Glomerular endothelial cell (primary cell): ENCODE measurements around the gene CNTNAP3B. TPM values are rescaled to one million over a fixed set of nuclear protein-coding genes. Genes with fewer than 3 reads are reported as not detected.
"Not testable (repeated sequence)": the region's sequence is repeated elsewhere in the genome, so short reads cannot be mapped to it uniquely, and the experiment has no call there.

ENCODE experiments used
- DNase-seq: peaks from one replicate; pipeline ENCODE4 v3.0.0-alpha.2; 2011; ENCODE audit warnings: low read depth, low spot score; ENCODE audit errors: extremely low read depth
- total RNA-seq: library from RNA; depleted of rRNA; stranded (reverse); fragments of >200 nt; gene quantifications from 2 replicates; pipeline ENCODE4 v1.2.3, GENCODE V29; 2015

Gene CNTNAP3B
- total RNA-seq, 1 donor from 2014 or later: 51.5 TPM

DNA sequence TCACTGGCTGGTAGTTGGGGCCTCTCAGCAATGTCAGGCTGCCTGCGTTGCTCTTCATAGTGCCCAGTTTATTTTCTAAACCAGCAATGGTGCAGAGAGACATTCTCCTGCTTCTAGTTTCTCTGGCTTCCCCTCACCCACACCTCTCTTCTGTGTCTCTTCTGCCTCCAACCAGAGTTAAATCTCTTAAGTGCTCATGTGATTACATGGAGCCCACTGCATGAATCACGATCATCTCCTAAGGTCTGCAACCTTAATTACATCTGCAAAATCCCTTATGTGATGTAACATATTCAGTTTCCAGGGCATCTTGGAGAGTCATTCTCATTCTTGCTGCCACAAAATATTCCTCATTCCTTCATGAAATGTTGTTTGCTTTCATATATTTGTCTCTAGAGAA lies 149.0 kb downstream of the CNTNAP3B start:
- not testable (repeated sequence) for DNase-seq

DNA sequence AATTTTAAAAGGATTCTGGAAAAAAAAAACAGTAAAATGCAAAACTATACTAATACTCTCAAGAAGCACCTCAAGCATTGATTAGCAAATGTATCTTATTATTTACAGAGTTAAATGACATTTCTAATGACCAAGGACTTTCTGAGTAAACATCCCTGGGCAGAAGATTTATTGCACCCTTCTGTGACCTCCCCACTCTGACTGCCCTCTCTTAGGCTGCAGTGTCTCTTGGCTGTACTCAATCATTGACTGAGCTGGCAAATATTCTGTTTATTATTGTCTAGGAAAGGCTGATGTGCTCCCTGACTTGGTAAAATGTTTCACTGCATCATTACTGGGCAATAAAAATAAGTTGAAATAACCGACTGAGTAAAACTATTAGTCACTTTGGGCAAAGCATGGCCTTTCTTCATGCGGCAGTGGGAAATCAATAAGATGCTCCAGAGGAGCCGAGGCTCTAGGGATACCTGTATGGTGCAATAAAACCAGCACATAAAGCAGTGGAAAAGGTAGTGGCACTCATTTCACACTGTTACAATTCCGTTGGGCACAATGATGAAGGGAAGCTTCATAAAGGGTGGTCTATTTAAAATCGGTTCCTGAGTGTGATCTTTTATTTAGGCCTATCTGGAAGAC lies 151.1 kb downstream of the CNTNAP3B start:
- DNase-seq: not testable (repeated sequence)

DNA sequence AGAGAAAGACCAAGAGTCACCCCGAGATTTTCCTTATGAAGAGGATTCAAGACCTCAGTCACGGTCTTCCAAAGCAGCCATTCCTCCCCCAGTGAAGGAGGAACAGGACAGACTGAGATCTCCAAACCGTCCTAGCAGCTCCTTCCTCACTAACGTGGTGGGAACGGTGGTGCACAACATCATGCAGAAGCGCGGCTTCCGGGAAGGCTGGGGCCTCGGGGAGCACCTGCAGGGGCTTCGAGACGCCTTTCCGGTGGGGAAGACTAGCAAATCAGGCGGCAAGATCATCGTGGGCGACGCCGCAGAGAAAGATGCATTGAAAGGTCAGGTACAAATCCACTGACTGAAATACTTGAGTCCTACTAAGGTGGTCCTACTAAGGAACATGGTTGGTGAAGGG lies 154.3 kb downstream of the CNTNAP3B start:
- DNase-seq: not testable (repeated sequence)

DNA sequence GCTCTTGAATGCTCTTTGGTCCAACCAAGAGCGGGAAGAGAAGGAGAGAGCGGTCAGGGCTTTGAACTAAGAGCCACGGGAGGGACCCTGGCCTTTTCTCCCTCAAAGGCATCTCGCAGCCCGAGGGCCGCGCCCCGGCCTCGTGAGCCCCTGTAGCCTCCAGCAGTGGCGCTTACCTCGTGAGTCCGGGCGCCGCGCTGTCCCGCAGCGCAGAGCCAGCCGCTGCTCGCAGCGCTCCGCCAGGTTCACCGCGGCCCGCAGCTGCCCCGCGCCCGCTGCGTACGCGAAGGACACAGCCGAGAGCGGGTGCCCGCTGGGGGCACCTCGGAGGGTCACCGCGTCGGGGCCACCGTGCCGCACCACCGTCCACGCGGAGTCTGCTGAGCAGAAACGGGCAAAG lies 176.2 kb downstream of the CNTNAP3B start:
- not testable (repeated sequence) for DNase-seq

DNA sequence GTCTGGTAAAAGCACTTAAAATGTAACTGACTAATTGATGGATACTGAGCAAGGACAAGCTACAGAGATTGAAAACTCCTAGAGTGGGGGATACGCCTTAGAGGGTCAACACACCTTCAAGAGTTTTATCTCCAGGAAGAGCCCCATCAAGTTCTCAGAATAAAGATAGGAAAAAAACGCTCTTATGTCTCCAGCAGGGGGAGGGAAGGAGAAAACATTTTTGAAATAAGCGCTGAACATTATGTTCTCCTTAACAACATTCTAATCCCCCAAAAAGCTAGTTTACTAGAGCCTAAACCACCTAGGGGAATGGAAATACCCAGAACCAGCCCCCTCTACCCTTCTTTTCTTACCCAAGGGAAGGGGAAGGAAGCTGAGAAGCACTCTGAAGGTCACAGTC lies 187.5 kb downstream of the CNTNAP3B start:
- DNase-seq: not testable (repeated sequence)

DNA sequence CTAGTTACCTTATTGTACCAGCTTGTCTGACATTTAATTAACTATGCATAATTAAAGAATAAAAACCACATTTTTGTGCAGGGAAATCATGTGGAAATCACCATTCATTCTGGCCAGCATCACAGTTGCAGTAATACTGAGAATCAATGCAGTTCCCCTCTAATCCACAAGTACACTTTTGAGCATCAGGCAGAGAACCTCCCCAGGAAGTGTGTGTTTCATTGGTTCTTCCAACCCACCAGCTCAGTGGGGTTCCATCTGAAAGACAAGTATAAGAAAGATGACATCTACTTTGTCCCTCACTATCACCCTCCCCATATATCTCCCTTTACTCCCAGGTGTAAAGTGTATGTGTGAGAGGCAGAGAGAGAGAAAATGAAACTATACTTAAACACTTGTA lies 191.1 kb downstream of the CNTNAP3B start:
- not testable (repeated sequence) for DNase-seq

DNA sequence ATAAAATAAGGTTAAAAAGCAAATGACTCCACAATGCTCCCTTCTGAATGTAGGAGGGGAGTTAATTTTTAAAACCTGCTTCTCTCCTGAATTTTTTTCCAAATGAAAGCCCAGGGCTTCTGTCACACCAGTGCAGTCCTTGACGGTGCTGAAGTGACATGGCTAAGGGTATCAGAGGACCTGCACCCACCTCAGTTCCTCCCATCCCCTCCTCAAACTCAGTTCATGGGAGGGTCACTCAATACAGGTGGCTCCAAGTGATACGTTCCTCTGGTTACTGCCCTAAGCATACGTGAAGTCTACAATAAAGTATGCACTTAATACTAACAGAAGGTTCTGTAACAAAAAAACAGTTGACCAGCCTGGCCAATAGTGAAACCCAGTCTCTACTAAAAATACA lies 193.5 kb downstream of the CNTNAP3B start:
- DNase-seq: not testable (repeated sequence)

DNA sequence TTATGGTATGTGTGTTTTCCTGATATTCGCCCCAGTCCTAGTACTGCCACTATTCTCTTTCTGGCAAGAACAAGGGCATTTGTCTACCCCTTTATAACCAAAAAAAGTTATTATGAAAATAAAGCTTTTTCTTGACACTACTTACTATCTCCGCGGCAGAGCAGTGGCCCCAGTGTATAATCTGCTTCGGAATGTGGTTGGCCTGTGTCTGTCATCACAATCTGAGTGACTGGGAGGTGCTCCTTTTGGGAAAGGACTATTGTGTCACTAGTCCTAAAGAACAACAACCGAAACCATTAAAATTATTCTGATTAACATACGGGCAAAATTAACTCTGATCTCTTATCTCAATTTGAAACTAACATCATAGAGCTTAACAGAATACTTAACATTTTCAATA lies 200.1 kb downstream of the CNTNAP3B start:
- not testable (repeated sequence) for DNase-seq

DNA sequence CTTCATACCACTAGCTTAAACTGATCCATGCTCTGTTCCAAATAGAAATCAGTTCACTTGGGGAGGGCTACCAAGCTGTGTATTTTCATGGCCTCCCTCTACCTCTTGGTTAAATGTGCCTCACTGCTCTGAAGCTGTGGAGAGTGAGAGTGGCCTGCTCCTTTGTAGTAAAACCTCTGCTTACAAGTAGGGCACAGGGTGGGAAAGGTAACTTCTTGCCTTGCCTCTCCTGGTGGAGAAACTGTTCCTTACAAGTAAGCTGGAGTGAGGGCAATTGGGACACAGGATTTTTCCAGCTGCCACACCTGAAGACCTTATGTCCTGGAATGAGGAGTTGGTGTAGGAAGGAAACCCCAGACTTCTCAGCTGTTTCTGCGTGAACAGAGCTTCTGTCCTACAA lies 211.9 kb downstream of the CNTNAP3B start:
- DNase-seq: not testable (repeated sequence)

DNA sequence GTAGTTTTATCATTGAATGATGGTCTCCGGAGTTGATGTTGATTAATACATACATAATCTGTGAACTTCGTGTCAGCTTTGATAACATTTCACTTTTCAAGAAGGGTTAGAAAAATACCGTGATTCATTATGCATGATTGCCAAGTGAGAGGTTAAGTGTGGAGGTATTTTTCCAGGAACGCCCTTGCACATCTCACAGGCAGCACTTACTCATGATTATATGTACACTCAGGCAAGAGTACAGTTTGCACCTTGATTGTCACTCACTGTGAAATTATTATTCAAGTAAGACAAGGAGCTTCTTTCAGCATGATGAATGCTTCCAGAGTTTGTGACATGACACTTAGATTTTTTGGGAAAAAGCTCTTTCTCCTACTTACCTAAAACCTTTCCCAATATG lies 223.7 kb downstream of the CNTNAP3B start:
- DNase-seq: not testable (repeated sequence)

DNA sequence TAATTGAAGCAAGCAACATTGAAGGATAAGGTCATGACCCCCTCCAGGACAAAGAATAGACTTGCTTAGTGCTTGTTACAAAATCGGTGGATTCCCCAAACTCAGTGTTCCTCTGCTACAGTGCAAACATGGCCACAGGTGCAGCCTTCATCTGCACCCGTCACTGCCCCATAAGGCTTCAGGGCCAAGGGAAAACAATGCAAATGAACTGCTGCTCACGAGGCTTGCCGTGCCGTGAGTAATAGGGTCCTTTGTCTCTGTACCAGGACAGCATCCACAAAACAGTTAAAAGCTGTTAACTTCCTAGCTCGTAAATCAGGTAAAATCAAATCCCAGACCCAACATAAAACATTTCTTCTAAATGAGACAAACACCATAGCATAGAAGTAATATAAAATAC lies 226.5 kb downstream of the CNTNAP3B start:
- DNase-seq: not testable (repeated sequence)

DNA sequence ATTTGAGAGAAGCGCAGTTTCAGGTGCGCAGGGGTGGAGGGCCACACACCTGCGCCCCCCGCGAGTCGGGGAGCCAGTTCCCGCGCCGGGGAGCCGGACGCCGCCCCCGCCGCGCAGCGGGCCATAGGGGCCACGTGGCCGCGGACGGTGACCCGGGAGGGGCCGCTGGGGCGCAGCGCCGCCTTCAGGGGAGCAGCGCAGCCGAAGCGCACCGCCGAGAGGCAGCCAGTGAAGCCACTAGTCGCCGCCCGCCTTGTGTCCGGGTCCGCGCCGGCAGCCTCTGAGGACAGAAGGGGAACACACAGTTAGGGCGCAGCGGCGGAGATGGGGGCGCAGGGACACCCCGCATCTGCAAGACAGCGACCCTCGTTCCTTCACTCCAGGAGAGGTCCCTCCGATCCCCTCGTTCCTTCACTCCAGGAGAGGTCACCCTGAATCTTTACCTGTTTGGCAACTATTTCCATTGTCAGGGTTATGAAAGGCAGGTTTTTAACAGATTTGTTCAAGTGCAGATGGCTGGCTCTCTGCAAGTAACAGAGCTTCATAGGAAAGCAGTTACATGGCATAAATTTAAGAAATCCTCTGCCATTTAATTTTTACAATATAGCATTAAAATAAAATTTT lies 230.4 kb downstream of the CNTNAP3B start:
- DNase-seq: not testable (repeated sequence)

DNA sequence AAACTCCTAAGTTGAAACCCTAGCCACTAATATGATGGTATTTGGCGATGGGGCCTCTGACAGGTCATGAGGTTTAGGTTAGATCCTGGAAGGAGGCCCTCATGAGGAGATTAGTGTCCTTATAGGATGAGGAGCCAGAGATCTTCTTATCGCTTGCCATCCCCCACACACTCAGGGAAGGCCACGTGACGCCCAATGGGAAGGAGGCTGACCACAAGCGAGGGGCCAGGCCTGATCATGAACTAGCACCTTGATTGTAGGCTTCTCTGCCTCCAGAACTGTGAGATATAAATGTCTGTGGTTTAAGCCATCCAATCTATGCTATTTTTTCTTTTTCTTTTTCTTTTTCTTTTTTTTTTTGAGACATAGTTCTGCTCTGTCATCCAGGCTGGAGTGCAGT lies 254.7 kb downstream of the CNTNAP3B start:
- not testable (repeated sequence) for DNase-seq

DNA sequence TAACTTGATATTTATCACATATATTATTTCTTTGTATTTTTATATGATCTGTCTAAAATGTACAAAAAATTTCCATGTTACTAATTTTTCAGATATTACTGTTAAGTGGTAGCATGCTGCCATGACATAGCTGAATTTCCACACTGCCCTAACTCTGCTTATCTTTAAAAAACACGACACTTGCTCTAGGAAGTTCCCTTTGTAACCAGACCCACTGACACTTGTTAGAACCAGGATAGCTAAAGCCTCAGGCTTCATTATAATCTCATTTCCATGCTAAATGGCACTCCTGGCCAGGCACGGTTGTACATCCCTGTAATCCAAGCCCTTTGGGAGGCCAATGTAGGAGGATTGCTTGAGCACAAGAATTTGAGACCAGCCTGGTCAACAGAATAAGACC lies 273.8 kb downstream of the CNTNAP3B start:
- not testable (repeated sequence) for DNase-seq

DNA sequence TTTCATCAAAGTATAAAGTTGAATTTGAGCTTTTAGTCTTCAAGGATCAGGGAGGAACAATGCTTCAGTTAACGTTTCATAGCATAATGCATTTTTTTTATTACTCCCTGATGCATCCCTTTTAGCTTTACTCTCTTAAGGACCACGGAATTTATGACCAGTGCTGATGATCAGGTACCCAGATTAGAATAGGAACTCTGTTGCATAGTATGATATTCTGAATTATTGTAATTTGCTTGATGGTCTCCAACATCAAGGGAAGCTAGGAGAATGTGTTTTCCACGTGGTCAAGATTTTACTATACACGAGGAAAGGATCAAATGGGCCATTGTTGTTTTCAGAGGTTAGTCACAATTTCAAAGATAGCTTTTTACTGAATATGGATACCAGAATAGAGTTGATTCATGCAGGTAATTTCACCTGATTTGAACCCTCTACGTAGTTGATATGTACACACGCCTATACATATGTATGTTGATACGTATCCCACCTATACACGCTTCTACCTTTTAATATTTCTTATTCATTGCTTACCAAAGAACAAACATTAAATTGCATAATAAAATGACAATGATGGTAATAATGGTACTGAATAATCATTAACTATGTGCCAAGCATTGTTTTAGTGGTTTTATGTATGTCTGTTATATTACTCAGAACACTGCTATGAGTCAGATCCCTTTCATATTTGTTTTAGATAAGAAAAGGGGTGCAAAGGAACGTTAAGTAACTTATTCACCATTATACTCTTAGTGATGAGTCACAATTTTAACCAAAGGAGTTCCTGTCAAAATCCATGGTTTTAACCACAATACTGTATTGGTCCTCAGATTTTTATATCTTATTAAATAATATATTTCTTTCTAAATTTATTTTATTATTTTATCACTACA lies 277.1 kb downstream of the CNTNAP3B start:
- DNase-seq: not testable (repeated sequence)

DNA sequence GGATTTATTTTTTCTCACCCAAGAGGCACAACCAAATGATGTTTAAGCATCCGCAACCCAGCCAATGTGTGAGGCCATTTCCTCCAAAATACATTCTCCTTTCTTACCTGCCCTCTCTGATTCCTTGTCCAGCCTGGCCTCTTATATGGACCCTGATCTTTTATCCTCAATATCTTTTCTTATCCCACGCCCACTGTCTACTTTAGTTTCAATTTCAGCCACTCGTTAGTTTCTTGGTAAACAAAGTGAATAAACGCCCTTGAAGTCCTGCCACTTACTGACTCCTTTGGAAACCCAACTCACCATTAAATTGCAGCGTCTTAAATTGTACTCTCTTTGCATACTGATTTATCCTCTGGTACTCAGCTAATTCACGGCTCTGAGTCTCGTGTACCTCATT lies 281.4 kb downstream of the CNTNAP3B start:
- DNase-seq: not testable (repeated sequence)

Other genes starting within 250 kb of the CNTNAP3B start
- gene SPATA31A6, start 54.2 kb upstream of the CNTNAP3B start, total RNA-seq: not detected in 2 replicates